Stomach smooth muscle (tissue), 2 donors: ENCODE data around the gene HS3ST4.

Experiments
- H3K27ac ChIP-seq: one replicate; pipeline ENCODE4 v1.7.0; 2013; ENCODE audit warnings: mild to moderate bottlenecking, low read length, inconsistent platforms
- H3K27me3 ChIP-seq, 2 donors: one replicate each; pipeline ENCODE4 v1.7.0; 2013; ENCODE audit warnings: low read length in 2 of 2; ENCODE audit not compliant: insufficient read depth in 2 of 2, control insufficient read depth in 1 of 2
- H3K36me3 ChIP-seq, 2 donors: one replicate each; pipeline ENCODE4 v1.7.0; 2013; ENCODE audit warnings: low read length in 2 of 2; ENCODE audit not compliant: control insufficient read depth in 2 of 2, insufficient read depth in 2 of 2
- H3K4me1 ChIP-seq: one replicate; pipeline ENCODE4 v1.7.0; 2013; ENCODE audit warnings: low read length; ENCODE audit not compliant: control insufficient read depth, insufficient read depth
- H3K4me3 ChIP-seq, 2 donors: one replicate each; pipeline ENCODE4 v1.7.0; 2013; ENCODE audit warnings: low read length in 2 of 2
- H3K9ac ChIP-seq, 2 donors: one replicate each; pipeline ENCODE4 v1.7.0; 2013; ENCODE audit warnings: low read length in 2 of 2, mild to moderate bottlenecking in 1 of 2
- H3K9me3 ChIP-seq, 2 donors: one replicate each; pipeline ENCODE4 v1.7.0; 2013; ENCODE audit warnings: low read length in 2 of 2; ENCODE audit not compliant: control insufficient read depth in 2 of 2
- donor health status: healthy.
- donor health status: Pancreatic carcinoma.

Gene HS3ST4

GRCh38 chr16:25916037-25916436 is 224.3 kb downstream of the HS3ST4 start:
- no peak overlapping the region for H3K27ac ChIP-seq
- no peaks in the 10 kb centered on the region for H3K36me3 ChIP-seq
- no peak overlapping the region for H3K9ac ChIP-seq
- no peak overlapping the region for H3K4me3 ChIP-seq
- peaks cover 0 to 2% of the 10 kb centered on the region in 2 donors for H3K27me3 ChIP-seq
- no peaks in the 10 kb centered on the region for H3K4me1 ChIP-seq
- H3K9me3 ChIP-seq = no peaks in the 10 kb centered on the region

DNA sequence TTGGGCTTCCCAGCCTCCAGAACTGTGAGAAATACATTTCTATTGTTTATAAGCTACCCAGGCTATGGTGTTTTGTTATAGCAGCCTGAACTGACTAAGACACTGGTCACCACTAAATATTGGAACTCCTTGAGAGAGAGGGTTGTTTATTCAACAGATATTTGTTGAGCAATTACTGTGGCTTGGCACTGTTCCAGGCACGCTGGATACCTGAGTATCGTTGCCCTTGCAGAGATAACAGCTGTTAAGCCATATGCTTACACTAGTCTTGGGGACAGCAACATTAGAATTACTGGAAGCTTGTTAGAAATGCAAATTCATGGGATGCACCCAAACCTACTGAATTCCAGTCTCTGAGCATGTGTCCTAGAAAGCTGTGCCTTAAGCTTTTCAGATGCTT is 230.7 kb downstream of the HS3ST4 start:
- Histone ChIP-seq H3K27ac (no peak overlapping the region), H3K9ac (no peak overlapping the region), H3K27me3 (no peaks in the 10 kb centered on the region), H3K36me3 (no peaks in the 10 kb centered on the region), H3K4me3 (no peak overlapping the region), H3K4me1 (no peaks in the 10 kb centered on the region), H3K9me3 (no peaks in the 10 kb centered on the region)

DNA sequence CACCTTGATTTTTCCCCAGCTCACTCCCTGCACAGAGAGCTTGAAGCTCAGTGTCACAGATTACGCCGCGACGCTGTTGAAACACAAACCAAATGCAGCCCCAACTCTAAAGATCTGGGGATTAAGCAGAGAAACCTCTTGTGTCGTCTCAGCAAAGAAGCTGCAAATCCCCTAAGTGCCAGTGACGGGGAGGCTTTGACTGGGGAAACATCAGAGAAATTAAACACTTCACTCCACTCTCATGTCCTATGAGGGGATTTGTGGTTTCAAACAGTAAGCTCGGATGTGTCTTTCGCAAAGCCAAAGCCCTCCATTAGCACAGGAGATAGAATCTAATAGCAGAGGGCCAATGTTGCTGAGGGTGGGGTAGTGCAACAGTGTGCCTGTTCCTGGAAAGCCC is 233.7 kb downstream of the HS3ST4 start:
- H3K4me3 ChIP-seq = no peak overlapping the region
- H3K27ac ChIP-seq = no peak overlapping the region
- H3K4me1 ChIP-seq = no peaks in the 10 kb centered on the region
- no peaks in the 10 kb centered on the region for H3K27me3 ChIP-seq
- no peaks in the 10 kb centered on the region for H3K36me3 ChIP-seq
- H3K9ac ChIP-seq = no peak overlapping the region
- peaks cover 0 to 3% of the 10 kb centered on the region in 2 donors for H3K9me3 ChIP-seq

DNA sequence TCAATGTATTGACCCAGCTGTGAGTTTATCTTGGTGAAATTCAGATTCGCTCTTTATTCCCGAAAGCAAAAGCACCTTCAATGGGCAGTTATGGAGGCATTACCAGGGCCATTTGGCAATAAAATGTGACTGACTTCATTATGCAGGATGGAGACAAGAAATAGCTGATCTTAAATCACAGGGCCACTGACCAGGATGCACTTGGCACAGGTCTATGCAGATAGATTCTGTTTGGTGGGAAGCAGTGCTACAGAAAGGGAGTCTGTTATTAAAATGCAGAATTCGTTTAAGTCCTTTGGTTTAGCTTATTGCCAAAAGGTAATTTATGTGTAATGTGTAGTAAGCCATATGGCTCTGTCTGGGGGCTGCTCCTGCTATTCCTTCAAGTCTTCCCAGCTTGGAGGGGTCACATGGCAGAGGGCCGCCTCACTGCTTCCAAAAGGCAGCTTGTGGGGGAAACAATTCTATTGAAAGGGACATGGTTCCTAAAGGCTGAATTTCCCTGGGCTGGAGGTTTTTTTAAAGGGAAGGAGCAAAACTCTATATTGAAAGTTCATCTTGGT is 239.8 kb downstream of the HS3ST4 start:
- no peaks in the 10 kb centered on the region for H3K27me3 ChIP-seq
- H3K9ac ChIP-seq = no peak overlapping the region
- no peaks in the 10 kb centered on the region for H3K4me1 ChIP-seq
- H3K4me3 ChIP-seq = no peak overlapping the region
- no peaks in the 10 kb centered on the region for H3K36me3 ChIP-seq
- peaks cover 0 to 3% of the 10 kb centered on the region in 2 donors for H3K9me3 ChIP-seq
- no peak overlapping the region for H3K27ac ChIP-seq

- Histone ChIP-seq H3K36me3 (no peaks in the 10 kb centered on the region), H3K9me3 (peaks cover 0 to 2% of the 10 kb centered on the region in 2 donors), H3K27me3 (no peaks in the 10 kb centered on the region), H3K4me3 (no peak overlapping the region), H3K27ac (no peak overlapping the region), H3K9ac (no peak overlapping the region), H3K4me1 (no peaks in the 10 kb centered on the region)
These were observed 250.2 kb downstream of the HS3ST4 start for GRCh38 chr16:25941800-25942499.

GRCh38 chr16:25950586-25951281 is 259.0 kb downstream of the HS3ST4 start:
- no peak overlapping the region for H3K9ac ChIP-seq
- H3K4me1 ChIP-seq = no peaks in the 10 kb centered on the region
- no peaks in the 10 kb centered on the region for H3K27me3 ChIP-seq
- H3K27ac ChIP-seq = no peak overlapping the region
- no peaks in the 10 kb centered on the region for H3K36me3 ChIP-seq
- no peak overlapping the region for H3K4me3 ChIP-seq
- peaks cover 0 to 2% of the 10 kb centered on the region in 2 donors for H3K9me3 ChIP-seq

GRCh38 chr16:25951999-25952398 is 260.2 kb downstream of the HS3ST4 start:
- H3K36me3 ChIP-seq = no peaks in the 10 kb centered on the region

GRCh38 chr16:25952983-25953382 is 261.2 kb downstream of the HS3ST4 start:
- no peaks in the 10 kb centered on the region for H3K36me3 ChIP-seq
- H3K27me3 ChIP-seq = no peaks in the 10 kb centered on the region
- H3K27ac ChIP-seq = no peak overlapping the region
- H3K4me3 ChIP-seq = no peak overlapping the region
- no peaks in the 10 kb centered on the region for H3K9me3 ChIP-seq
- H3K9ac ChIP-seq = no peak overlapping the region
- no peaks in the 10 kb centered on the region for H3K4me1 ChIP-seq

More at GRCh38 chr16:25951999-25952398, 260.2 kb downstream of the HS3ST4 start:
- no peaks in the 10 kb centered on the region for H3K27me3 ChIP-seq
- no peaks in the 10 kb centered on the region for H3K9me3 ChIP-seq
- H3K9ac ChIP-seq = no peak overlapping the region
- H3K27ac ChIP-seq = no peak overlapping the region
- H3K4me3 ChIP-seq = no peak overlapping the region
- H3K4me1 ChIP-seq = no peaks in the 10 kb centered on the region

DNA sequence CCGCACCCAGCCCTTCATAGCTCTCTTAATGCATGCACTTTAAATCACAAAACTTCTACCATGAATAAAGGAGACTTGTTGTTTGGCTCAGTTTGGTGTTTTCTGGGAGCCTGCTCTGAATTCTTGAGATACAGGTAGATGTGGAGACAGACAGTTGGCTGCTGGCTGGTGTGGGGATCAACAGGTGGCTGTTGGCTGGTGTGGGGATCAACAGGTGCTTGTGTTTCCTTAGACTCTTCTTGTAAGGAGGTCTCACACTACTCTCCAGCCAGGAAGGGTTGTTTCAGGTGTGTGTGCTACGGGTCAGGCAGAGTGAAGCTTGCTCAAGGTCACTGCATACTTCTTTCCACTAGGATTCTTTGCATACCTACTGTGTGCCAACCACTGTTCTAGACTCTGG is 265.9 kb downstream of the HS3ST4 start:
- Histone ChIP-seq H3K27ac (no peak overlapping the region), H3K9ac (no peak overlapping the region), H3K27me3 (no peaks in the 10 kb centered on the region), H3K9me3 (peaks cover 0 to 2% of the 10 kb centered on the region in 2 donors), H3K36me3 (no peaks in the 10 kb centered on the region), H3K4me3 (no peak overlapping the region), H3K4me1 (no peaks in the 10 kb centered on the region)

DNA sequence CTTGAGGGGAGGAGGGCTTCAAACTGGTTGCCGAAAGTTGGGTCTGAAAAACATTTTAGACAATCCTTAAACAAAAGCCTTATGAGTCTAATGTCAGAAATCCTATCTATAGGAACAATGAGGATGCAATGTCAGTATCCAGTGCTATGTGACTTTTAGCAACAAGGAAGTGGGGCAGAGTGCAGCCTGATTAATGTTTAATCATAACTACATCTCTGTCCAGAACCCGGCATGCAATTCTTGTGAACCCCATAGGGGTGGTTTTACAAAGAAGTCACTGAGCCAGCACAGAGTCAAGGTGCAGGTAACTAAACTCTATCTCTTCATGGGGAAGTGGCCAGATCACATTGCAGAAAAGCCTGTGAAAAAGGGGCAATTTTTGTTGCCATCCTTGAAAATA is 267.5 kb downstream of the HS3ST4 start:
- H3K4me3 ChIP-seq = no peak overlapping the region
- peaks cover 0 to 4% of the 10 kb centered on the region in 2 donors for H3K9me3 ChIP-seq
- H3K4me1 ChIP-seq = no peaks in the 10 kb centered on the region
- H3K27ac ChIP-seq = no peak overlapping the region
- H3K27me3 ChIP-seq = no peaks in the 10 kb centered on the region
- H3K36me3 ChIP-seq = no peaks in the 10 kb centered on the region
- H3K9ac ChIP-seq = no peak overlapping the region
